Keratinocyte (primary cell): ENCODE results near the gene TMC1. TPM values are rescaled to one million over a fixed set of nuclear protein-coding genes. Genes with fewer than 3 reads are reported as not detected.

Source experiments
- DNase-seq: peaks from one replicate; pipeline ENCODE4 v3.0.0-alpha.2; 2011; ENCODE audit warnings: low read depth, missing footprints, low spot score
- FAIRE-seq: peaks from 2 replicates; lab custom pipeline; 2011; peaks lifted over from hg19 to GRCh38; lab: Jason Lieb, UNC
- H2AFZ ChIP-seq: 2 replicates; pipeline ENCODE4 v1.6.0; 2012; ENCODE audit warnings: low read length, control low read depth, inconsistent platforms; ENCODE audit not compliant: control insufficient read depth
- H3K27ac ChIP-seq: 2 replicates; pipeline ENCODE4 v1.5.1; 2011; ENCODE audit warnings: low read length; ENCODE audit not compliant: control insufficient read depth, insufficient read depth
- H3K27me3 ChIP-seq: 3 replicates; pipeline ENCODE4 v1.6.0; 2011; ENCODE audit warnings: low read length; ENCODE audit not compliant: control insufficient read depth, insufficient read depth; ENCODE audit errors: extremely low read depth
- H3K36me3 ChIP-seq, 2 experiments: 2 replicates in 1 of 2; 3 replicates in 1 of 2; pipeline ENCODE4 v1.5.1; 2011; ENCODE audit warnings: low read length in 2 of 2, mild to moderate bottlenecking in 1 of 2; ENCODE audit not compliant: control insufficient read depth in 2 of 2, insufficient read depth in 2 of 2; ENCODE audit errors: extremely low read depth in 1 of 2
- H3K4me1 ChIP-seq: 3 replicates; pipeline ENCODE4 v1.5.1; 2011; ENCODE audit warnings: low read length; ENCODE audit not compliant: control insufficient read depth, insufficient read depth; ENCODE audit errors: extremely low read depth
- H3K4me2 ChIP-seq: 3 replicates; pipeline ENCODE4 v1.6.0; 2011; ENCODE audit warnings: low read depth, low read length; ENCODE audit not compliant: control insufficient read depth, insufficient read depth; ENCODE audit errors: extremely low read depth
- H3K4me3 ChIP-seq, 3 experiments: fragments of 200-600 bp in 1 of 3; sonication (generic) in 1 of 3; 2 replicates in 2 of 3; 3 replicates in 1 of 3; pipeline ENCODE4 v1.5.1; 2011 to 2016; ENCODE audit warnings: low read length in 3 of 3, mild to moderate bottlenecking in 3 of 3, control low read depth in 2 of 3, inconsistent platforms in 1 of 3, low read depth in 1 of 3, mixed read lengths in 1 of 3, mixed run types in 1 of 3, moderate library complexity in 1 of 3; ENCODE audit not compliant: control insufficient read depth in 2 of 3, insufficient read depth in 2 of 3; ENCODE audit errors: extremely low read depth in 1 of 3
- H3K79me2 ChIP-seq: 2 replicates; pipeline ENCODE4 v1.6.0; 2012; ENCODE audit warnings: low read length; ENCODE audit not compliant: control insufficient read depth, insufficient read depth
- H3K9ac ChIP-seq: 3 replicates; pipeline ENCODE4 v1.6.0; 2011; ENCODE audit warnings: low read length; ENCODE audit not compliant: control insufficient read depth, insufficient read depth; ENCODE audit errors: extremely low read depth
- H3K9me1 ChIP-seq: 3 replicates; pipeline ENCODE4 v1.6.0; 2011; ENCODE audit warnings: low read length; ENCODE audit not compliant: control insufficient read depth, insufficient read depth; ENCODE audit errors: extremely low read depth
- H3K9me3 ChIP-seq: 2 replicates; pipeline ENCODE4 v1.5.1; 2012; ENCODE audit warnings: low read depth, low read length; ENCODE audit not compliant: control insufficient read depth
- H4K20me1 ChIP-seq: 3 replicates; pipeline ENCODE4 v1.6.0; 2011; ENCODE audit warnings: low read length; ENCODE audit not compliant: control insufficient read depth, insufficient read depth; ENCODE audit errors: extremely low read depth
- CTCF ChIP-seq, 3 experiments: IDR thresholded peaks in 1 of 3; conservative IDR thresholded peaks in 1 of 3; optimal IDR thresholded peaks in 1 of 3; 2 replicates in 2 of 3; 3 replicates in 1 of 3; pipeline versions ENCODE3 to v1.5.1; 2011; ENCODE audit warnings: low read length in 3 of 3, mild to moderate bottlenecking in 3 of 3, moderate library complexity in 2 of 3, control low read depth in 1 of 3, inconsistent platforms in 1 of 3; ENCODE audit not compliant: insufficient read depth in 2 of 3; ENCODE audit errors: extremely low read depth in 1 of 3
- EZH2 ChIP-seq: IDR thresholded peaks from one replicate; pipeline ENCODE4 v1.6.1; 2012; ENCODE audit warnings: inconsistent platforms, mild to moderate bottlenecking, low read length, moderate library complexity
- dilution Hi-C: fragments of 300-500 bp; cut with MboI; formaldehyde crosslinking; loops from one replicate; pipeline ENCODE4 v1.7.0; 2020; ENCODE audit warnings: low sequenced_read_pairs; ENCODE audit not compliant: extremely low pct_ligation_motif_present
- polyA plus RNA-seq, 5 experiments: library from polyadenylated mRNA; depleted of rRNA in 3 of 5; stranded (reverse) in 3 of 5; stranded (forward) in 1 of 5; unstranded in 1 of 5; fragments of >200 nt; gene quantifications; 1 replicate in 1 of 5; 2 replicates in 3 of 5; 3 replicates in 1 of 5; pipeline versions ENCODE4 v1.2.1 to v1.2.3, GENCODE V29; 2011 to 2012; ENCODE audit warnings: missing spikeins in 2 of 5, low read depth in 1 of 5, low replicate concordance in 1 of 5

Gene TMC1
- polyA plus RNA-seq, 1 donor (not counting 4 experiments of a cell fraction or from before 2014, with no cell fraction given) = 0.05 TPM

- H3K9ac ChIP-seq = no peak overlapping the region
- H3K27ac ChIP-seq = no peak overlapping the region
- no peak overlapping the region for H3K4me2 ChIP-seq
- H3K4me1 ChIP-seq = no peaks in the 10 kb centered on the region
- no peak for DNase-seq
- H3K9me3 ChIP-seq = no peaks in the 10 kb centered on the region
- dilution Hi-C loops = no loop called here
- TF ChIP-seq EZH2 (no peak), CTCF (optimal IDR thresholded peaks at IDR 0.05 in 1 of 3, IDR thresholded peaks at IDR 0.05 in 1 of 3, conservative IDR thresholded peaks at IDR 0.05 in 1 of 3; ENCODE audit: extremely low read depth in 1 of 3, insufficient read depth in 2 of 3, low read length in 3 of 3) (no peak)
- FAIRE-seq = no peak
- H3K9me1 ChIP-seq = no peaks in the 10 kb centered on the region
- H3K79me2 ChIP-seq = no peaks in the 10 kb centered on the region
- no peaks in the 10 kb centered on the region for H4K20me1 ChIP-seq
- H3K36me3 ChIP-seq = no peaks in the 10 kb centered on the region
- H3K4me3 ChIP-seq = no peak overlapping the region
- H2AFZ ChIP-seq = no peak overlapping the region
- H3K27me3 ChIP-seq = no peaks in the 10 kb centered on the region
These were observed 288.2 kb downstream of the TMC1 start for GRCh38 chr9:72809586-72809985.

DNA sequence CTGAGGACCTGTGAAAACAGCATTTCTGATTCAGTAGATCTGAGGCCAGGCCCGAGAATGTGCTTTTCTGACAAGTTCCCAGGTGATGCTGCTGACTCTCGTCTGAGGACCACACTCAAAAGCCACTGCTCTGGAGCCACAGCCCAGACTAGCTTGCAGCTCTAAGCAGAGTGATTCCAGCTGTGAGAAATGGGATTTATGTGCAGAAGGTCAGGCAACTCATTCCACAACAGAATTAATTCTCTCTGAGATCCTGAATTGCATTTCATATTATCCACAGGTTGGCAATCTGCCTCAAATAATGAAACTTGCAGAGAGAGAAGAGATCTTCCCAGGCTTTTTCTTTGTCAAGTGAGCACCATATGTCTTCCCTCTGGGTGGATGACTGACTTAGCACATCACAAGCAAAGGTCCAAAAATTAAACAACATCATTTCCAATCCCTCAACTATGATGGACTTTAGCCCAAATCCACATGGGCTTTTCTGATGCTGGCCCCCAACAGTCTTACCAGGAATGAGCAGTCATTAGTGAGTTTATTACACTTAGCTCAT is 291.2 kb downstream of the TMC1 start:
- no peak overlapping the region for H3K4me2 ChIP-seq
- no peak overlapping the region for H3K9ac ChIP-seq
- no peaks in the 10 kb centered on the region for H3K27me3 ChIP-seq
- no peaks in the 10 kb centered on the region for H3K9me3 ChIP-seq
- FAIRE-seq (no peak), DNase-seq (no peak)
- H3K4me3 ChIP-seq = no peak overlapping the region
- no peaks in the 10 kb centered on the region for H3K36me3 ChIP-seq
- no peak for TF ChIP-seq CTCF (optimal IDR thresholded peaks at IDR 0.05 in 1 of 3, IDR thresholded peaks at IDR 0.05 in 1 of 3, conservative IDR thresholded peaks at IDR 0.05 in 1 of 3; ENCODE audit: extremely low read depth in 1 of 3, insufficient read depth in 2 of 3, low read length in 3 of 3)
- TF ChIP-seq EZH2 = no peak
- no peak overlapping the region for H3K27ac ChIP-seq
- H3K4me1 ChIP-seq = no peaks in the 10 kb centered on the region
- H2AFZ ChIP-seq = no peak overlapping the region
- no peaks in the 10 kb centered on the region for H3K79me2 ChIP-seq
- no peaks in the 10 kb centered on the region for H4K20me1 ChIP-seq
- no peaks in the 10 kb centered on the region for H3K9me1 ChIP-seq
- dilution Hi-C loops = no loop called here
